HG03460 (cell line): Measurements from ENCODE around the gene COPZ1.
"Not testable (repeated sequence)": the region's sequence is repeated elsewhere in the genome, so short reads cannot be mapped to it uniquely, and the experiment has no call there.

Source experiments
- ATAC-seq: cut with Tn5 transposase; IDR thresholded peaks from one replicate; pipeline ENCODE4 v1.9.1; 2021; ENCODE audit not compliant: unreplicated experiment

COPZ1 gene

GRCh38 chr12:54294152-54294952 lies 30.6 kb upstream of the COPZ1 start:
- ATAC-seq: no peak

DNA sequence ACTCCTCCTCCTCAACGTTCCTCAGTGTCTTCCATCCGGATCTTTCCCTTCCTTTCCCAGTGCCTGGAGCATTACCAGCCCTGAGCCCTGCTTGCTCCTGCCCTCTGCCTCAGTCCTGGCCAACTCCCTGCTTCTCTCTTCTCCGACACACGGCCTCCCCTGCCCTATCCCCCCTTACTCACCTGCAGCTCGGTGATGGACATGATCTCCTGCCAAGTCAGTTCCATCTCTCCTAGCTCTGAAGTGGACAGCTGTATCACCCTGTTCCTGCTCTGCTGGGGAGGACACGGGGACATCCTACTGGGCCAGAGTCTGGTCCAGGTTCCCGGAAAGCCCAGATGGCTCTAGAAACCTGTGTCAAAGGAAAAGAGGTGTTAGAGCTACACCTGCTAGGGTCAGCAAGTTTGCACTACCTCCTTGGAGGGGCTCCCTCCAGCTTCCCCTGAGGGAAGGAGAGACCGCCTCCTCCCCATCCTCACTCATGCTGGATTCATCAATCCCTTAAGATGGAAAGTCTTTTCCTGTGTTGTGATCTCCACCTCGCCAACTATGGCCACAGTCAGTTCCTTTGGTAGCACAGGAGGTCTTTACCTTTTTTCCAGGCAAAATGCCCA lies 29.9 kb upstream of the COPZ1 start:
- ATAC-seq: no peak

GRCh38 chr12:54296393-54297099 lies 28.4 kb upstream of the COPZ1 start:
- ATAC-seq: no peak

DNA sequence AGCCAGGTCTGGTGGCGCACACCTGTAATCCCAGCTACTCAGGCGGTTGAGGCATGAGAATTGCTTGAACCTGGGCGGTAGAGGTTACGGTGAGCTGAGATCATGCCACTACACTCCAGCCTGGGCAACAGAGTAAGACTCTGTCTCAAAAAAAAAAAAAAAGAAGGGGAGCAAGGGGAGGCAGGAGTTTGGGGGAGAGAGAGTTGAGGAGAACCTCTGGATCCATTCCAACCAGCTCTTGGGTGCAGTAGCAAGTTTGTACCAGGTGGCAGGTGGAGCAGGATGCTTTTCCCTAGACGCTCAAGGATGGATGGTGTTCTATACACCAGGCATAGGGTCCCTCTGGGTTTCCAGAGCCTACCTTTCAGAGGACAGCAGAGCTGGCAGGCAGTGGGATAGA lies 26.0 kb upstream of the COPZ1 start:
- no peak for ATAC-seq

GRCh38 chr12:54299515-54300224 lies 25.3 kb upstream of the COPZ1 start:
- ATAC-seq: no peak

DNA sequence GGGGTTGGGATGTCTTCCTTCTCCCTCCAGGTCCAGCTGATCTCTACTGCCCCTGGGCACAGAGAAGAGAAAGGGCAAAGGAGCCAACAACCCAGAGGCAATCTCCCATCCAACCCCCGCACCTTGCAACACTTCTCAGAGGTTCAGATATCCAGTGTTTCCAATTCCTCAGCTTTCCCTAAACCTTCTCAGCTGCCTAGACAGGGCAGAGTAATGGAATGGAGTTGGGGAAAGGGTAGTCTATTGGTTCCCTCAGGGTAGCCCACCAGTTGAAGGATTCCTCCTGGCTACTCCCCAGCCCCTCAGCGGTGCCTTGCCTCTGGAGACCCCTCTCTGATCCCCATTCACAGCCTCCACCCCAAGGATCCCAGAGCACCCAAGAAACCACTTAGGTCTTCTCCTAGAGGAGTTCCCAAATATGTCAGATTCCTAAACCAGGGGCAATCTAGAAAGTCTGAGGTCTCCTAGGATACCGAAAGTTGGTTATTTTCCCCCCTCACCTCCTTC lies 24.7 kb upstream of the COPZ1 start:
- no peak for ATAC-seq

- ATAC-seq: no peak
Observed at GRCh38 chr12:54300732-54301427, 24.1 kb upstream of the COPZ1 start, which contains the start of gene NFE2. Gene NFE2, minus strand, starts transcription at chr12:54301015. Its CDS starts 5,767 bp downstream, at chr12:54295248.

DNA sequence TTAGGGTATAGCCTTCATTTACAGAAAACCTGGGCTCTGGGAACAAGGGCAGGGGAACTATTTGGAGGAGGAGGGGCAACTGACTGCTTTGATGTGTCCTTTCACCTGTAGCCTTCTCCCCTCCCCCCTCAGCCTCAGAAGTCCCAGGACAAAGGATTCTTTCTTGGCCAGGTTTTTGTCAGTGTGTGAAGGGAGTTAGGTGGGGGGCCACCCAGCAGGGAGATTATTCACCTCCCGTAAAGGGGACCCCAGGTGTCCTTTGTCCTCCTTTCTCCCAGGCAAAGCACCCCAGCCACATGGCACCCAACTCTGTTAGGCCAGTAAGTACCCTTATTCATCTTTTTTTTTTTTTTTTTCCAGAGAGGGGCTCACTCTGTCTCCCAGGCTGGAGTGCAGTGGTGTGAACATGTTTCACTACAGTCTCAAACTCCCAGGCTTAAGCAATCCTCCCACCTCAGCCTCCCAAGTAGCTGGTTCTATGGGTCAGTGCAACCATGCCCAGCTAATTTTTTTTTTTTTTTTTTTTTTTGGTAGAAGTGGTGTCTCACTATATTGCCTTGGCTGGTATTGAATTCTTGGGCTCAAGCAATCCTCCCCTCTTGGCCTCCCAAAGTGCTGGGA lies 23.4 kb upstream of the COPZ1 start:
- ATAC-seq: no peak

- no peak for ATAC-seq
Observed at GRCh38 chr12:54303640-54304039, 21.3 kb upstream of the COPZ1 start.

GRCh38 chr12:54304187-54304810 lies 20.6 kb upstream of the COPZ1 start:
- ATAC-seq: peak; percentile 54

DNA sequence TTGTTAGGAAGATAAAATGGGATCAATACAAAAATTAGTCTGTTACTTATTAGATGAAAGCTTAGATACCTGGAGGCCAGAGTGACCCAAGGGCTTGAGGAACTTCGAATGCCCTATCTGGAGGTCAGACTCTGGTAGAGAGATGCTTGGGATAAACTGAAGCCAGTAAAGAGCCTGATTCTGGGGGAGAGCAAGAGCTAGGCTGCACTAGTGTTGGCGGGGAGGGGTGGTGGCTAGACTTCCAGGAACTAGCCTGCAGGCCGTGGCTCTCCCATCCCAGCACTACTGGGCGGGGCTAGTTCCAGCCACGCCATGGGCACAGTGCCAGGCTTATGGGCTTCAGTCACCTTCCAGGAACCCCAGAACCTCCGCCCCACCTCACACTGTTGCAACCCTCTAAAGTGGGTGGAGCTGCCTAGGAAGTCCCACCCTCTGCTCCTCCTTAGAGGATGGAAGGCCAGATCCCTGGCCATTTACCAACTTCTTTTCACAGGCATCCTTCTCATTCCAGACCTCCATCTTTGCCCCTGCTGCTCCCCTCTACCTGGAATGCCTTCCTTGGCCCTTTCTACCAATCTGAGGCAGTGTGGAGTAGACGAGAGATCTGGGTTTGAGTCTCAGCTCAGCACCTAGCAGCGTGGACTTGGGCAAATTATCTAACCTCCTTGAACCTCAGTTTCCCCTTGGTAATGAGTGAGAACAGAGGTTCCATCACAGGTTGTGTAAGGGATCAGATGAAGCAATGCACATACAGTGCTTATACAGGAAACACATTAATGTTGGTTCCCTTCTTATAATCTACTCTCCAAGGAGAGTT lies 17.8 kb upstream of the COPZ1 start:
- ATAC-seq: no peak

- no peak for ATAC-seq
Observed at GRCh38 chr12:54311051-54311450, 13.9 kb upstream of the COPZ1 start.

DNA sequence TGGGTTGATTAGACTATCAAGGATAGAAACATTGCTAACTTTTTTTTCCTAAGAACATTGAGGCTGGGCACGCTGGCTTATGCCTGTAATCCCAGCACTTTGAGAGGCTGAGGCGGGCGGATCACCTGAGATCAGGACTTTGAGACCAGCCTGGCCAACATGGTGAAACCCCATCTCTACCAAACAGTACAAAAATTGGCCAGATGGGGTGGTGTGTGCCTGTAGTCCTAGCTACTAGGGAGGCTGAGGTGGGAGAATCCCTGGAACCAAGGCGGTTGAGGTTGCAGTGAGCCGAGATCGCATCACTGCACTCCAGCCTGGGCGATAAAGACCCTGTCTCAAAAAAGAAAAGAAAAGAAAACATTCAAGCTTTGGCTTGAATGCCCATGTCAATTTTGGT lies 12.6 kb upstream of the COPZ1 start:
- ATAC-seq: not testable (repeated sequence)

DNA sequence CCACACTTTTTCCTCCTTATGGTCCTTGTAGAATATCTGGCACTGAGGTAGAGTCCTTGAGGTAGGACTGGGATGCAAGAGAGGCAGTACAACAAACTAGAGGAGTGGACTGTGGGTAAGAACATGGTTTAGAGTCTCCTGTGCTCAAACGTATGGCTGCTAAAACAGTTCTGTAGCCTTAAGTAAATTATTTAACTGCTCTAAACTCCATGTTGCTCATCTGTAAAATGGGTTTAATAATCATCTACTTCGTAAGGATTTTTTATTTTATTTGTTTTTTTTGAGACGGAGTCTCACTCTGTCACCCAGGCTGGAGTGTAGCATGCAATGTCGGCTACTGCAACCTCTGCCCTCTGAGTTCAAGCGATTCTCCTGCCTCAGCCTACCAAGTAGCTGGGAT lies 3.6 kb upstream of the COPZ1 start:
- ATAC-seq: no peak

DNA sequence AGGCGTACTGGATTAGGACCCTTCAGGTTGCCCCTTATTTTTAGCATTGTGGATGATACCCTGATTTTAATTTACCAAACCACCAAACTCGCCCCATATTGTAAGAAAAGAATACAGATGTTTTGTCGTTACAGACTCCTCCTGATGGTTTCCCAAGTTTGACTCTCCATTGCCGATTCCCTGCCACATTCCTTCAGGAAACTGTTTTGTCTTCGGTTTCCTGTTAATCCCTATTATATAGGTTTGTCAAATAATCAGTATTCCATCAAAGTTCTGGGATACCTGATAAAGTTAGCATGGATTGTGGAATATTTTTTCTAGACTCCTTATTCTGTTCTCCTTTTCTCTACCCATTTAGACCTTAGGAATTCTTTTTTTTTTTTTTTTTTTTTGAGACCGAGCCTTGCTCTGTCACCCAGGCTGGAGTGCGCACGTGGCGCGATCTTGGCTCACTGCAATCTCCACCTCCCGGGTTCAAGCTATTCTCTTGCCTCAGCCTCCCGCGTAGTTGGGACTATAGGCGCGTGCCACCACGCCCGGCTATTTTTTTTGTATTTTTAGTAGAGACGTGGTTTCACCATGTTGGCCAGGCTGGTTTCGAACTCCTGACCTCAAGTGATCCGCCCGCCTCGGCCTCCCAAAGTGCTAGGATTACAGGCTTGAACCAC lies 645 bp downstream of the COPZ1 start:
- not testable (repeated sequence) for ATAC-seq

- ATAC-seq: no peak
Observed at GRCh38 chr12:54328595-54329337, 3.8 kb downstream of the COPZ1 start.

GRCh38 chr12:54329759-54330158 lies 4.8 kb downstream of the COPZ1 start:
- ATAC-seq: no peak

DNA sequence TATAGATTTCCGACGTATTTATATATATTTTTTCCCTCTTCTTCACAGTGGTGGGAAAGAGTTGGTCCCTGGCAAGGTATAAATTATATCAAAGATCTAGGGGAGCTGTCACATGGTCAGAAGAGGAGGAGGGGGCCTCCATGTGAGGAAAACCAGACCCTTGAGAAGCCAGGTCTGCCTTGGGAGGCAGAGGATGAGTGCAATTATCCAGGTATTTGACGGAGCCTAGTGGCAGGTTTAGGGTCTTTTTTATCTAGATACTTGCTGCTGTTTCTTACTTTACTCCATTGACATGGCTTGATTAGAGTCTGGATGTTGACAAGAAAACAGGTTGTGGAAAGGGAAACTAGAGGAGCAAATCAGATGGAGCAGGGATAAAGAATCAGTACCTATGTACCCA lies 5.5 kb downstream of the COPZ1 start:
- ATAC-seq: no peak
